ENCODE data around the gene VWA8.

Gene VWA8

GRCh38 chr13:41550276-41550675 lies 410.6 kb downstream of the VWA8 start:
- TF ChIP-seq MAX (IDR thresholded peaks at IDR 0.05; ENCODE audit: low read depth, low read length) (no peak), MYC (IDR thresholded peaks at IDR 0.05; ENCODE audit: low read depth, low read length) (no peak), POLR2A (IDR thresholded peaks at IDR 0.05; ENCODE audit: extremely low read depth, insufficient read length) (no peak), CTCF (IDR thresholded peaks at IDR 0.05; ENCODE audit: low read depth, low read length) (no peak)
- DNase-seq (ENCODE audit: low read depth): no peak
- H3K4me3 ChIP-seq (ENCODE audit: low read depth, low read length): no peak overlapping the region

GRCh38 chr13:41549491-41549890 lies 411.4 kb downstream of the VWA8 start:
- DNase-seq (ENCODE audit: low read depth): no peak
- no peak overlapping the region for H3K4me3 ChIP-seq (ENCODE audit: low read depth, low read length)
- TF ChIP-seq CTCF (IDR thresholded peaks at IDR 0.05; ENCODE audit: low read depth, low read length): no peak
- no peak for TF ChIP-seq MAX (IDR thresholded peaks at IDR 0.05; ENCODE audit: low read depth, low read length)
- TF ChIP-seq MYC (IDR thresholded peaks at IDR 0.05; ENCODE audit: low read depth, low read length): no peak

GRCh38 chr13:41548910-41549309 lies 412.0 kb downstream of the VWA8 start:
- DNase-seq (ENCODE audit: low read depth): no peak
- H3K4me3 ChIP-seq (ENCODE audit: low read depth, low read length): no peak overlapping the region
- TF ChIP-seq MAX (IDR thresholded peaks at IDR 0.05; ENCODE audit: low read depth, low read length) (no peak), MYC (IDR thresholded peaks at IDR 0.05; ENCODE audit: low read depth, low read length) (no peak), POLR2A (IDR thresholded peaks at IDR 0.05; ENCODE audit: extremely low read depth, insufficient read length) (no peak), CTCF (IDR thresholded peaks at IDR 0.05; ENCODE audit: low read depth, low read length) (no peak)

- H3K4me3 ChIP-seq (ENCODE audit: low read depth, low read length): no peak overlapping the region
- no peak for DNase-seq (ENCODE audit: low read depth)
- TF ChIP-seq CTCF (IDR thresholded peaks at IDR 0.05; ENCODE audit: low read depth, low read length) (no peak), MYC (IDR thresholded peaks at IDR 0.05; ENCODE audit: low read depth, low read length) (no peak), POLR2A (IDR thresholded peaks at IDR 0.05; ENCODE audit: extremely low read depth, insufficient read length) (no peak), MAX (IDR thresholded peaks at IDR 0.05; ENCODE audit: low read depth, low read length) (no peak)
These were observed 412.9 kb downstream of the VWA8 start for GRCh38 chr13:41548031-41548430.

GRCh38 chr13:41547251-41548000 lies 413.5 kb downstream of the VWA8 start:
- TF ChIP-seq MAX (IDR thresholded peaks at IDR 0.05; ENCODE audit: low read depth, low read length): no peak
- TF ChIP-seq CTCF (IDR thresholded peaks at IDR 0.05; ENCODE audit: low read depth, low read length): no peak
- TF ChIP-seq POLR2A (IDR thresholded peaks at IDR 0.05; ENCODE audit: extremely low read depth, insufficient read length): no peak
- no peak for TF ChIP-seq MYC (IDR thresholded peaks at IDR 0.05; ENCODE audit: low read depth, low read length)
- H3K4me3 ChIP-seq (ENCODE audit: low read depth, low read length): no peak overlapping the region
- DNase-seq (ENCODE audit: low read depth): no peak

All from NB4 (cell line).